ENCODE measurements around the gene RBM6.
"Not testable (repeated sequence)": the region's sequence is repeated elsewhere in the genome, so short reads cannot be mapped to it uniquely, and the experiment has no call there.

Gene RBM6, protein sequence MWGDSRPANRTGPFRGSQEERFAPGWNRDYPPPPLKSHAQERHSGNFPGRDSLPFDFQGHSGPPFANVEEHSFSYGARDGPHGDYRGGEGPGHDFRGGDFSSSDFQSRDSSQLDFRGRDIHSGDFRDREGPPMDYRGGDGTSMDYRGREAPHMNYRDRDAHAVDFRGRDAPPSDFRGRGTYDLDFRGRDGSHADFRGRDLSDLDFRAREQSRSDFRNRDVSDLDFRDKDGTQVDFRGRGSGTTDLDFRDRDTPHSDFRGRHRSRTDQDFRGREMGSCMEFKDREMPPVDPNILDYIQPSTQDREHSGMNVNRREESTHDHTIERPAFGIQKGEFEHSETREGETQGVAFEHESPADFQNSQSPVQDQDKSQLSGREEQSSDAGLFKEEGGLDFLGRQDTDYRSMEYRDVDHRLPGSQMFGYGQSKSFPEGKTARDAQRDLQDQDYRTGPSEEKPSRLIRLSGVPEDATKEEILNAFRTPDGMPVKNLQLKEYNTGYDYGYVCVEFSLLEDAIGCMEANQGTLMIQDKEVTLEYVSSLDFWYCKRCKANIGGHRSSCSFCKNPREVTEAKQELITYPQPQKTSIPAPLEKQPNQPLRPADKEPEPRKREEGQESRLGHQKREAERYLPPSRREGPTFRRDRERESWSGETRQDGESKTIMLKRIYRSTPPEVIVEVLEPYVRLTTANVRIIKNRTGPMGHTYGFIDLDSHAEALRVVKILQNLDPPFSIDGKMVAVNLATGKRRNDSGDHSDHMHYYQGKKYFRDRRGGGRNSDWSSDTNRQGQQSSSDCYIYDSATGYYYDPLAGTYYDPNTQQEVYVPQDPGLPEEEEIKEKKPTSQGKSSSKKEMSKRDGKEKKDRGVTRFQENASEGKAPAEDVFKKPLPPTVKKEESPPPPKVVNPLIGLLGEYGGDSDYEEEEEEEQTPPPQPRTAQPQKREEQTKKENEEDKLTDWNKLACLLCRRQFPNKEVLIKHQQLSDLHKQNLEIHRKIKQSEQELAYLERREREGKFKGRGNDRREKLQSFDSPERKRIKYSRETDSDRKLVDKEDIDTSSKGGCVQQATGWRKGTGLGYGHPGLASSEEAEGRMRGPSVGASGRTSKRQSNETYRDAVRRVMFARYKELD

DNA sequence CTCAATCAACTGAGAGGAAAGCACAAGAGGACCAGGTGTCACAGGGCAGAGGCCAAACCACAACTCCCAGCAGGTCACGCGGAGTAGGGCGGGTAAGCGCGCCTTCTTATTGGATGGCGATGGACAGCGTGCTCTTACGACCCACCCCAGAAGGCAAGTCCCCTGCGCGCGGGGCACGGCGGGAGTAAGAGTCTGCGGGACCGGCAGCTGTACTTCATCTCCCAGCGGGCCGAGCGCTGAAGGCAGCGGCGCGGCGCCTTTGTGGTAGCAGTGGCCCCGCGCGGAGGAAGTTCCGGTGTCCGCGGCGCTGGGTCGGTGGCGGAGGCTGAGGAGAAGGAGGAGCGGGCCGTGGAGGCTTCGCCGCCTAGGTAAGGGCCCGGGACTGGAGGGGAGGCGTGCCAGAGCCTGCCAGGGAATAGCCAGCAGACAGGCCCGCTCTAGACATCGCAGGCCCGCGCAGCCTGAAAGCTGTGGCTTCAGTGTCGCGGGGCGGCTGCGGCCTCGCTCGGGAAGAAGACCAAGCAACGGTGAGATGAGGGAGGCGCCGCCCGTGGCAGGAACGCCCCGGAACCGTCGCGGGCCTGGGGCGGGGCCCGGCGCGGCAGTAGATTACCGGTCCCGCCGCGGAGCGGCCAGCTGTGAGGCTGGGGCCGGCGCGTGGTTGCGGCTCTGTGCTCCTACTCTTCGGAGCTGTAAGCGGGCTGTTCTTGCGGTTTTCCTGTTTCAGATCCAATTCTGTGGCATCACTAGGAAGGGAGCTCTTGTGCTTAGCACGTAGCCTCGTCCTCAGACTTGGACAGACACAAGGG, at the start of gene RBM6:
TSS of gene RBM6 (plus strand) at position 293 of the 809 bp plus-strand sequence. CDS start 22,492 bp downstream, outside the sequence.
- DNase-seq: peak; percentile 96 to 99

DNA sequence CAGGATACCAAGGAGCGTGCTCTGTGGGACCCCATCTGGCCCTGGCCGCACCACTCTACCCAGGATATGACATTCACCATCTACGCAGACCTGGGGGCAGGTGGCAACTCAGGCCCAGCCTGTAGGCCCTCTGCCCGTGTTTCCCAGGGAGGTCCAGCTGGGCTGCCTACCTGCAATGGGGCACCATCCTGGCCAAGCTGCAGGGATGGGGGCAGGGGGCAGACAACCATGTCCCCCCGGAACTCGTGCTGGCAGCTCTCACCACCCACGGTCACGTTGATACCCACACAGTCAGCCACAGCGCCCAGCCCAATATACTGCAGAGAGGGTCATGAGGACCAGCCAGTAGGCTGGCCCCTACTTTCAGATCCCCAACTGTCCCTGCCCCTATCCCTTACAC, 44.2 kb upstream of the RBM6 start:
- DNase-seq: no peak

DNA sequence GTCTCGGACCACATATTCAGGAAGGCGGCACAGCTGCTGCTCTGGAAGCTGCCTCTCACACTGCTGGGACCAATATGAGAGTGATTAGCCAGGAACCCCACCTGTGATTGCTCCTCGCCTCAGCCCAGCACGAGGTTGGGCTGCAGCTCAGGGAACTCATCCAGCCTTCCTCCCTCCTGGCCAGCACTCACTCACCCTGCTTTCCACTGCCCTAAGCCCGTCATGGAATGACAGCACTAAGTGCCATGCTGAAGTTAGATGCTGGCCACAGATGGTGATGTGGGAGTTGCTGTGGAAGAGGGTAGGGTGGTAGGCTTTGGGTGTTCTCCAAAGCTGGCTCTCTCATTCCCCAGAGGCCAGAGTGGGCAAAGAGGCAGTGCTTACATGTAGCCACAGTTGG, 43.6 kb upstream of the RBM6 start:
- no peak for DNase-seq

DNA sequence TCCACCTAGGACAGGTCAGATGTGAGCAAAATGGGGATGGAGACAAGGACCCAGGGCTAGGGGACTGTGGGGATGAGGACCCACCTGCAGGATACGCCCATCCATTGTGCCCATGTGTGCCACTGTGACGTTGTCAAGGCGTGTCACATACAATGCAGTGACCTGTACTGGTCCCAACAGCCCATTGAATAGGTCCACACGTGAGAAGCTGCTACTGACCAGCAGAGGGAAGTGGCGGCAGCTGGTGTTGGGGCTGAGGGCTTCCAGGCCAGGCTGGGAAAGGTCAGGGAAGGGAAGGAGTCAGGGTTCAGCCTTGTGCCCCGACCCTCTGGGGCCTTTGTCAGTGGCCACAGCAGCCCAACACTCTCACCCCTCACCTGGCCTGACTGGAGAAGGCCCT, 41.0 kb upstream of the RBM6 start:
- no peak for DNase-seq

DNA sequence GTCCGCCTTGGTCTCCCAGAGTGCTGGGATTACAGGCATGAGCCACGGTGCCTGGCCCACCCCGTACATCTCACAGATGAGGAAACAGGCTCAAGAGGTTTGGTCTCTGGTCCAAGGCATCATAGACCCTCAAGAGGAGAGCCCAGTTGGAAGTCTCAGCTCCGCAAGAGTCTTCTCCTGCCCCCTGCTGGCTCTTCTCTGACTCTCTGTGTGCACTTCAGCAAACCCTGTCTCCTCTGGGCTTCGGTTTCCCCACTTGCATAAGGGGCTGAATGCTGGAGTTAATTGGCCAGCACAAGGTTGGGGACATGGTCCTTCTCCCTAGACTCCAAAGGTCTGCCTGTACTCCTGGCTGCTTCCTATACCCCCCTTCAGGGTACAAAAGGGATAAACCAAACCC, 40.1 kb upstream of the RBM6 start:
- DNase-seq: peak; percentile 12 to 53

DNA sequence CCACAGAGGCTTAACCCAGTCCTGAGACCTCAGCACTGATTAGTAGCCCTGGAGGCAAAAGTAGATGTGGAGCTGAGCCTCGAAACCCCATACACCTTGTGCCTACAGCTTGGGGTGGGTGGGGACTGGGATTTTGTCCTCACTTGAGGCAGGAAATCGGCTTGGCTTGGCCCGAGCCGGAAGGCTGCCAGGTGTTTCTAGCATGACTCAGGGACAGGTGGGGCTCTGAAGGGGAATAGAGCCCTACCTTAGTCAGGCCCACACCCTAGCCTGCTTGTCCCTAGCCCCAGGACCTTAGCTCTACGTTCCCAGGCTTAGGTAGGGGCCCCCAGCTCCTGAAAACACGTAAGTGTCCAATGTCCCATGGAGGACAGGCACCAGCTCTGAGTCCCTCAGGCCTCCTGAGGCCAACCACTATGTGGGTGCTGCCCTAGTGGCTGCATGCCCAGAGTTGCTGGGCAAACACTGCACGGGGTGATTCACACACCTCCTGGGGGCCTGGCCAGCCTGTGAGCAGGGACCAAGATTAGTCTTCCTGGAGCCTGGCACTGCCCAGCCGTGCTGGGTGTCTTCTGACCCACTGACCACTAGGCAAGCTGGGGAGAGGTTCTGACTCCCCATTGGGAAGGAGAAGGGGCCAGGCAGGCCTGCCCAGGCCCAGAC, 39.3 kb upstream of the RBM6 start:
- DNase-seq: no peak

DNA sequence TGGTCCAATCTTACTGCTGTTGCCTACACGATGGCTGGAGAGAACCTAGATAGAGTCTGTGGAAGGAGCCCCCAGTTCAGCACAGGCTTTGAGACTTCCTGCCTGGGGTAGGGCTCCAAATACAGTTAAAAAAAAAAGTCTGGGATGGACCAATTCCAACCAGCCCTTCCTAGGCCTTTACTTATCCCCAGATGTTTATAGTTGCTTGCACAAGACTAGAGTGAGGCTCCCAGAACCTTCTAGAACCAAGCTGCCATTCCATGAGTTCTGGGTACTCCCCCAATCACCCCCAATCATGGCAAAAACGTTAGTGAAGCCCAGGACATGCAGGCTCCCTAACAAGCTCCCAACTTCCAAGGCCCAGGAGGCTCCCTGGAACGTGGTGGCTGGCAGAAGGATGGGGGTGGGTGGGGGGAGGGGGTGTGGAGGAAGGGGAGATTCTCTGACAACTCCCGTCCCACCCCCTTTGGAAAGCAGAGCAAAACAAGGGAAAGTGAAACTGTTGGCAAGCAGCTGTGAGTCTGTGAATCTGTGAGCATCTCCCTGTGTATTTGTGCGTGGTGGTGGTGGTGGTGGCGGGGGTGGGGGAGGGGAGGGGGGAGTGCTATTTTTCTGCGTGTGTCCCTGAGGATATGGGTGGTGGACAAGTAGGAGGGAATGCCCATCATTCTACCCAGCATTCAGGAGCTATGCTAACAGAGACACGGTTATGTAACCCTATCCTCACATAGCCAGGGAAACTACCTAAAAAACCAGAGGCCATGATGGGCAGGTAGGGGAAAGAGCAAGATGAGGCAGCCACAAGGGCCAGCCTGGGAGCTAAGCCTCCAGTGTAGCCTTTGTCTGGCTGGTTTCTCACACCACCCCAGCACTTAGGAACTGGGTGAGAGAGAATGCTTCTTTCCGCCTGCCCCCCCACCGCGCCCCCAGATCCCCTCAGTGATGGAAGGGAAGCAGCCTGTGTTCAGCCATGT, 38.3 kb upstream of the RBM6 start:
- no peak for DNase-seq

DNA sequence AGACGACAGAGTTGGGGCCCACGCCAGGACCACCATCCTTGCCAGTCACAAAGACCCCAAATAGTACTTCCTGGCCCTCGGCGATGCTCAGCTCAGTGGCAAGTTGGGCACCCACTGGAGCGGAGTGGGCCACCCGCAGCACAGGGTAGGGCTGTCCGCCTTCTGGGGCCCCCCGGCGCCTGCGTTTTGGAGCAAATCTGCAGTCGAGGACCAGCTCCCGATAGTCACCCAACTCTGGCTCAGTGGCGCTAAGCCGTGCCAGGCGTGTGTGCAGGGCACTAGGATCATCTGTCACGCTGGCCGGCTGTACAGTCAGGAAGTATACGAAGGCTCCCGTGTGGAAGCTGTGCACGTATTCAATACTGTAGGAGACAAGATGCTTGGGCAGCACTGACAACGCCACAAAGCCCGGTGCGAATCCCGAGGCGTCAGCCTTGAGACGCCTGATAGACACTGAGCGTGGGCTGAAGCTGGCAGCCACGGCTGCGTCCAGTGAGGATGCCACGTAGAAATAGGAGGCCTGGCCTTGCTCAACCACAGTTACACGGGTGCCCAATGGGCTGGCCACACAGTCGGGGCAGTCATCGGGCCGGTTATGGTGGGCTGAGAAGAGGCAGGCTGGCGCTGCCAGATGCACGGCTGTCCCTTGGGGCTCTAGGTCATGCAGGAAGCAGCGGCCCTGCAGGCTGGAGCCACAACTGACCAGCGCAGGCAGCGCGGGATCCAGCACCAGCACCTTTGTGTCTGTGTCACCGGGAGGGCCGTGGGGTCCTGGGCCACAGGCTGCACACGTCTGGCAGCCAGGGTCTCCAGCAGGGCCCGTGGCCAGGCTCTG, 37.2 kb upstream of the RBM6 start:
- DNase-seq: no peak

DNA sequence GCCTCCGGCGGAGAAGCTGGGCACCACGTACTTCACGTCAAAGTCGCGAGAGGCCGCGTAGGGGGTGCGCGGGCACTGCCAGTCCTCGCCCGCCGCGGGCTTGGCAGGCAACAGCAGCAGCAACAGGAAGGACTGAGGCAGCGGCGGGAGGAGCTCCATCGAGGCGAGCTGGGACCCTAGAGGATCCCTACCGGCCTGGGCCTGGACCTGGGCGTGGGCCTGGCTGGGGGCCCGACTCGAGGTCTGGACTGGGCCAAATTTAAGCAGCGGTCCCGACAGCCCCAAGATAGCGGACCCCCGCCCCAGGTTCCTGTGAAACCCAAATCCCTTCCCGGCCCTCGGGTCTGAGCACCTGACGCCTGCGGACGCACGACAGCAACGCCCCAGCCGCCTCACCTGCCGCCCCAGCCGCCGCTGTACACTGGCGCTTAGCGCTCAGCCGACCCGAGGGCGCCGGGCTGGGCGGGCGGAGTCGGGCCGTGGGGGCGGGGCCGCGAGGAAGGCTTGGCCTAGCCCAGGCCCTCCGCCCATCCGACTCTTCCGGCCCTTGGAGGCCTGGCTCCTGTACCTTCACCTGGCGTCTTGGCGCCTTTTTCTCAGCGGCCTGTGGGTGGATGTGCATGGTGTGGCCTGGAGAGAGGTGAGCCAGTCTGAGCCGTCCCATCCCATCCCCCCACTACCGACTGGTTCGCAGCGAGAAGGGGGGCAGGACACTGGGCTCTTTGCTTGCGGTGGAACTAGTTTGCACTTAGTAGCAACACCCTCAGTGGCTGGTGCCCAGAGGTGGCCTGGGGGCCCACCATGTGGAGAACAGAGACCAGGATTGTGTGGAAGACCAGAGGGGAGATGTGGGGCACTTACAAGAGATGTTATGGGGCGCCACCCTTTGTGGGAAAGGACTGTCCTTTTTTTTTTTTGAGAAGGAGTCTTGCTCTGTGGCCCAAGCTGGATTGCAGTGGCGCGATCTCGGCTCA, 36.2 kb upstream of the RBM6 start, which contains the start of gene MST1R:
TSS of gene MST1R (minus strand) at position 423 of the 974 bp plus-strand sequence. CDS start at position 159, 264 bp downstream.
- DNase-seq: peak; percentile 85 to 96

DNA sequence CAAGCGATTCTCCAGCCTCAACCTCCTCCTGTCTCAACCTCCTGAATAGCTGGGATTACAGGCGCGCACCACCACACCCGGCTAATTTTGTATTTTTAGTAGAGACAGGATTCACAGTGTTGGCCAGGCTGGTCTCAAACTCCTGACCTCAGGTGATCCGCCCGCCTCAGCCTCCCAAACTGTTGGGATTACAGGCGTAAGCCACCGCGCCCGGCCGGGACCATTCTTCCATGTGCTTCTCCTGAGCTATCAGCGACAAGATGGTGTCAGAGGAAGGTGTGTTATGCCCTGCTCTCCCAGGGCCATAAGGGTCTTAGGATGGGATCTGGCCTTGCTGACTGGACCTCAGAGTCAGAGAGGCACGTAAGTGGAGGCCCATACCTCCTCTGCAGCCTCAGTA, 35.5 kb upstream of the RBM6 start:
- DNase-seq: not testable (repeated sequence)

DNA sequence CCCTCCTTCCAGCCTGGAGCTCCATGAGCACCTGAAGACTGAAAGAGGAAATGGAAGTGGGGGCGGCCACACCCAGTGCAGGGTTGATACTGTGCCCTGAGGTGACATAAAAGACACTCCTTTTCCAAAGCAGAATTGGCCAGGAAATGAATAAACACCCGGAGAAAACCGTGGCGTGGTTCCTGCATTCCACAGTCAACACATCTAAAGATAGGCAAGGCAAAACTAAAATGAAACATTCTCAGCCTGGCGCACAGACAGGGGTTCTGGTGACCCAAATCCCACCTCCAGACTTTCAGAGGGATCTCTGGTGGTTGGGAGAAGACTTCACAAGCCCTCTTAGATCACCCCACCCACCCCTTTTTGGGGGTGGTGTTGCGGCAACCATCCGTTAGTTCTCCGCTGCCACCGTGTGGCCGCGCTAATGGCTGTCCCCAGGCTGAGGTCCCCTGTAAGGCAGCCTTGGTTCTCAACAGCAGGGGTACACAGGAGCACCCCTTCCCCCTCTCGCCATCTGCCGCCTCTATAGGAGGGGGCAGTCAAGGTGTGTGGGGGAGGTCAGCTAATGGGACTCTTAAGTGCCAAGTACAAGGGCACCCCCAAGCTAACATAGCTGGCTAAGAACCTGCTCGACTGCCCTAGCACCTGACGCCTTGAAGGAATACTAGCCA, 33.7 kb upstream of the RBM6 start:
- DNase-seq: peak; percentile 1 to 64

DNA sequence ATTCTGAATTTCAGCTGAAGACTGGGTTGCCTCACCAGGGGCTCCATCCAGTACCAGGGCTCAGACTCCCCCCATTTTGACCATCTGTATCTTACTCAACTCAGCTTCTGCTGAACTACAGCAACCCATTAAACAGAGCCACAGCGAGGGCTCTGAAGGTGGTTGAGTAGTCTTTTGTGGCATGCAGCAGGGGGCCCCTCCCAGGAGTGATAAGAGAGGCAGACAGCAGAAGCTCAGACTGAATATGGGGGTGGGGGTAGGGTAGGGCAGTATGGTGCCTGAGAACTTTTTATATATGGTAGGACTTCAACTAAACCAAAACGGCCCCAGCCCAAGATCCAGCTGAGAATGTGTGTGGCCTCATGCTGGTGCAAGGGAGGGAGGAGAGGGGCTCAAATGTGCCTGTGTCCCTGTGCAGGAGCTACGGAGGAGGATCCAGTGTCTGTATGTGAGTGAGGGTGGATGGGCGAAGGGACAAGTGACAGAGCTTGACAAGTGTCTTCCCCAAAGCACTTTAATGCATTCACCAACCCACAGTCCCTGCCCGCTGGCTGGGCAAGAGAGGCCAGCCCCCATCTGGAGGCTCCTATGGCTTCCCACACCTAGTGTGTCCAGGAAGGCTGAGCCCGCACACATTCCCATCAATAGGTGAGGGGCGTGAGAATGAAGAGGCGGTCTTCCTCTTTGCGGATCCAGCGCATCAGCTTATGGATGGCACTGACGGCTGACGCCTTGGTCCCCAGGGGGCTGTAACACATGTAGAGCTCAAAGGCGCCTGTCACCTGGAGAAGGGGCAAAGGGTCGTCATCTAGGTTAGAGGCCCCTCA, 31.4 kb upstream of the RBM6 start:
- no peak for DNase-seq

DNA sequence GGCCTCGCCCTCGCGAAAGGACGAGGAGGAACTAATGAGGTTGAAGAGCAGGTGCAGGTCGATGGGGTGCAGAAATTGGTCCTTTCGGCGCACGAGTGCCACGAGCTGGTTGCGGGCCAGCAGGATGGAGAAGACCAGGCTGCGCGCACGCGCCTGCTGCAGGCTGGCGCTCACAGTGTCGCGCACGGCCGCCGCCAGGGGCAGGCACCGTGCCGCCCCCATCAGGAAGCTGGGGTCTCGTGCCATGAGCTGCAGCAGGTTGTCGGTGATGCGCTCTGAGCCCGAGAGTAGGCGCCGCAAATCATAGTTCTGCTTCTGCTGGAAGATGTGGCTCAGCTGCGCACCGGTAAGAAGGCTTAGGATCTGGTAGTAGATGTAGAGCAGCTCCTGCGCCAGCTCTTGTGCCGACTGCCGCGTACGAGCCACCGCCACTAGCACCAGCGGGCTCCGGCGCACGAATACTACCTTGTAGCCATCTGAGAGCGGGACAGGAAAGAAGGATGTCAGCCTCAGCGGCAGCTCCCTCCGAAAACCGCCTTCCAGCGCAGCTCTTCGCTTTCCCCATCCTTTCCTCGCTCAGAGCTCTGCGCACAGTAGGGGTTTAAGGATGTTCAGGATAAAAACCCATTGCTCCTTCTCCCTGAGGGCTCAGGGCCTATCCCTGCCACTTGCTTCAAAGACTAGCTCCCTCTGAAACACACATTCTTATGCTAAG, 29.4 kb upstream of the RBM6 start:
- no peak for DNase-seq

DNA sequence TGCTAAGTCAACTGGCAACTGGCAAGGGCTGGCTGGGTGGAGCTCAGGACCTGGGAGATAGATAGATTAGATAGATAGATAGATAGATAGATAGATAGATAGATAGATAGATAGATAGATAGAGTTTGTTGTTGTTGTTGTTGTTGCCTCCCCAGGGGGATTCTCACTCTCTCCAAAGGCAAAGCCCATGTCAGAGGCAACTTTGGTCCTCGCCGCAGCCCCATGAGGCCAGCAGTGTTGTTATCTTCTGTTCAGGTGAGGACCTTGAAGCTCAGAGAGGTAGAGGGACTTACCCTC, 28.9 kb upstream of the RBM6 start:
- no peak for DNase-seq

DNA sequence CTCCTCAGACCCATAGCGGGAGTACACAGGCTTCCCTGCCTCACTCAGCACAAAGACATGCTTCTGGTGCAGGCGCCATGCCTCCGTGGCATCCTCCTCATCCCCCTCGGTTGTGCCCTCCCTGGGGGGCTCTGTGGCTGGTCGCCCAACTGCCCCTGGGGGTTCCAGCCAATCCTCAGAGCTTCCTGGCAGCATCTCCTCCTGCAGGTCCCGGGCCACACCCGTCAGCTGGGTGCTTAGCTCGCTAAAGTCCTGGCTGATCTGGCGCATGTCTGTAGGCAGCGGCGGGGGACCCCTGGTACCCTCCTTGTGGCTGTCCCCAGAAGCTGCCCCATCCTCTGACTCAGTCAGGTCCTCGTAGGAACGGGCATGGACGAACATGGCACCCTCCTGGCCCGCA, 28.3 kb upstream of the RBM6 start:
- no peak for DNase-seq

DNA sequence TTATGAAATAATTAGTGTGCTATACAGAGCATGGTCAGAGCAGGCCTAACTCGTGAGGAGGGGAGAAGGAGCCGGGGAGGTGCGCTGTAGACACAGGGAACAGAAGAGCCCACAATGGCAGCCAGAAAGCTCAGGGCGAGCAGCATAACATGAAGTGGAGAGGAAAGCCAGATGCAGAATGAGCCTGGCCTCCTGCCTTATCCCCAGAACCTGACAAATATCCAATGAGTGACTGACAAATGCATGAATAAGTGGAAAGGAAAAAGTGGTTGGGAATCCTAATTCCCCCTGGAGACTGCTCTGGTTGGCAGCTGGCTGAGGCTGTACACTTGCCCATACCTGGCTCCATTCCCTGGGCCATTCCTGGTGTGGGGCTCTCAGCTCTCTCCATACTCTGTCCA, 27.1 kb upstream of the RBM6 start:
- peak in 1 of 2 experiments; percentile 19 for DNase-seq
